NCI-H748 (cell line): ENCODE measurements around the gene CLDN5.

Source experiments
- DNase-seq: peaks from one replicate; lab custom pipeline; 2025; ENCODE audit not compliant: unreplicated experiment; lab: John Stamatoyannopoulos, UW

CLDN5 gene

DNA sequence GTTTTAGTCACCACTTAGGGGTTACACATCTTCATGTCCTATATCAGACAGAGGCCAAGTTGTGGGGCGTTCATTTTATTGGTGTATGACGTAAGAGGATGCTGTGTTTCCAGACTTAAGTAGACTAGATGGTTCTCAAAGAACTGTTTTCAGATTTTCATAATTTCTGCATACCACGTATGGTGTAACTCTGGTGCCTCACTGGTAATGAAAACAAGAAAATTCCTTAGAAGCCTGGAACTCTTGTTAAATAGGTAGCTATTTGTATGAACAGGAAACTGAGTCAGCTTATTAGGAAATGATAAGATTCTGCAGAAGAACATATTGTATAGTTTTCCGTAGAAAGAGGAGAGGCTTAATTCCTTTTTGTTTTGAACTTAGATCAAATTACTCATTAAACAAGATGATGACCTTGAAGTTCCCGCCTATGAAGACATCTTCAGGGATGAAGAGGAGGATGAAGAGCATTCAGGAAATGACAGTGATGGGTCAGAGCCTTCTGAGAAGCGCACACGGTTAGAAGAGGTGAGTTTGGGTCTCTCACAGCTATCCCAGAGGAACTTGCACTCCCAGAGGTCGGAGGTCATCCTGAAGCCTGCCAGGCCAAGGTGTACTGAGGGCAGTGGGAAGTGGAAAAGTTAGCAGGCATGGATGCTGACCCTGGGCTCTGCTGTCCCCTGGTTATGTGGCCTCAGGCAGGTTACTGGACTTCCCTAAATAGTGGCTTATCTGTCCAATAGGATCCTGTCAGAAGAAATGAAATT, 40.5 kb downstream of the CLDN5 start:
- DNase-seq = no peak

DNA sequence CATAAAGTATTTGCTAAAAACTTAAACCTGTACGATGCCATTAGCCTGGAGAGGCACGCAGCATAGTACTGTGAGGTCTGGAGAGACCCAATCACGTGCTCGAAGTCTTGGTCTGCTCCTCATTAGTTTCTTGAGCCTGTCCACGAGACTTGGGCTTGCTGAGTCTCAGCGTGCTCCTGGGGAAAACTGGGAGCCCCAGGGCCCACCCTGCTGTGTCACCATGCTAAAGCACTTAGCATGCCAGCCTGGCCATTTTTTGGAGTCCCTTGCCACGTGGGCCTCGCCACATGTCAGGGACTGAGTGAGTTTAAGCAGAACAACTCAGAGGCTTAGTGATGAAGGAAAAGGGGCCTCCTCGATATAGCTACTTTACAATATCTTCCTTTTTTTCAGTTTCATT, 41.9 kb downstream of the CLDN5 start:
- no peak for DNase-seq

DNA sequence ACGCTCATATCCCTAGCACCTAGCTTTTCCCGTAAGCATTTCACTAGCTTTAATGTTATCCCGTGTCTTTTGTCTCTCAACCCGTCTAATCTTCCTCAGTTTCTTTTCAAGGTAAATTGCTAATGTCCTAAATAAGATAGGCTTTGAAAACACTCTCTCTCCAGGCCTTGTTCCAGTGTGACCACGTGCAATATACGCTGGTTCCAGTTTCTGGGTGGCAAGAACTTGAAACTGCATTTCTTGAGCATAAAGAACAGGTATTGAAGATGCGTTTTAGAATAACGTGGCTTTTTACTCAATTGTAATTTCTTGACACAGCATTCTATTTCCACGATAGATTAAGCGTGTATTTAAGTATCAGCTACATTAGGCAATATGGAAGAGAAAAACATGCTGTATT, 43.4 kb downstream of the CLDN5 start:
- DNase-seq = no peak

DNA sequence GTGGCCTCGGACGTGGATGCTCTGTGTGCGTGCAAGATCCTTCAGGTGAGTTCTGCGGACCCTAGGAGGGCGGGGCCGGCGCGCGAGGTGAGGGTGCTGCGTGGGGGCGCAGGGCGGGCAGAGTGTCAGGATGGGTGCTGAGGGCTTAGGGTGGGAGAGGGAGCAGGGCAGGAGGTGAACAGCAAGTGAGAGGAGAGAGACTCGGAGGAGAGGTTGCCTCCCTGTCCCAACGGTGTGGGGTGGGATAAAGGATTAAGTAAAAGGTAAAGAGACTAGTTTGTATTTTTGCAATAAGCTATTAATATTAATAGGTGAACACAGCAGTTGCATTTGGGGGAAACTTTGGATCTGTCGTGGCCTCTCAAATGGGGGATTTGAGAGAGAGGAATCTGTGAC, 44.0 kb downstream of the CLDN5 start:
- DNase-seq = peak; percentile 53

DNA sequence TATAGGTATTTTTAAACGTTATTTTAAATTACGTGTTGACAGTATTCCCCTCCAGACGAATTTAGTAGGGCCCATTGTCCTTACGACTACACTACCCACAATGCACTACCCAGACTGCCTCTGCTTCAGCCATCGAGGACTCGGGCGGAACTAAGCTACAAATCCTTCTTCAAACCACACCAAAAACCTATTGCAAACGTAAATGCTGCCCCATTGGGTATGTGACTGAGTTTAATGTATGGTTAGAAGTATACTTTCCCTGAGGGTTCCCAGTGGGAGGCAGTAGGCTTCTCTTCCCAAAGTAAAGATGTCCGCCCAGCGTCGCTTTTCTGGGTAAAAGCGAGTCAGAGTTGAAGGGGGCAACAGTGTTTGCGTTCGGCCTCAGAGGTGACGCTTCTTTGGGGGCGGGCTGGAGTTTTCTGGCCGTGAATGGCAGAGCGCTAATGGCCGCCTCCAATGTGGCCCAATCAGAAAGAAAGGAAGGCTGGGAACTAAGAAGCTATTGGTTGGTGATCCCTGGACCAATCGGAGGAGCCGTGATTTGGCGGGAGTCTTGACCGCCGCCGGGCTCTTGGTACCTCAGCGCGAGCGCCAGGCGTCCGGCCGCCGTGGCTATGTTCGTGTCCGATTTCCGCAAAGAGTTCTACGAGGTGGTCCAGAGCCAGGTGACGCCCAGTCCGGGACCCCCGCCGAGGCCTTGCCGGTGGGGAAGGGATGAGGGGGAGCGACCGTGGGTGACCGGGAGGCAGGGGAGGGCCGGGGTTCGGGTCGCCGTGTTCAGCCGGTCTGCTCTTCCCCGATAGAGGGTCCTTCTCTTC, 44.6 kb downstream of the CLDN5 start, which contains the start of gene CDC45:
Gene CDC45, plus strand, starts transcription at position 566 of the 818 bp plus-strand sequence. Its CDS starts 49 bp downstream, at position 615.
- DNase-seq = peak; percentile 99

DNA sequence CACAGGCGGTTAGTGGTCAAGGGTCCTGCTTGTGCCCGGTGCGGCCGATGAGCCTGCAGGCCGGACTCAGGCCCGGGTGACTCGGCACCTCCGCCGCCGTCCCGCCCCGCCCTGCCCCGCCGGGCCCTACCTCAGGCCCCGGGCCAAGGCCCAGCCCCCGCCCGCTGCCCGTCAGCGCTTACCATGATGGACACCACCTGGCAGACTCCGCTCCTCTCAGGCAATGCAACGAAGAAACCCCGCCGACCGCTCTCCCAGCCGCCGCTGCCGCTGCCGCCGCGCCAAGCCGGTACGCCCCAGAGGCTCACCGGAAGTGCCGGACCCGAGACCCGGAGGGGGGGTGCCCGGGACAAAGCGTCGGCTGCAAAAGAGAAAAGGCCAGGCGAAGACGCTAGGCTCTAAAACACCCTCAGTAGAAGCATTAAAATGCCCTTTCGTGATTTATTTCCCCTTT, 45.3 kb downstream of the CLDN5 start, which contains the start of gene UFD1:
Gene UFD1, minus strand, starts transcription at position 293 of the 454 bp plus-strand sequence. Its CDS starts 108 bp downstream, at position 185.
- DNase-seq = peak; percentile 86

DNA sequence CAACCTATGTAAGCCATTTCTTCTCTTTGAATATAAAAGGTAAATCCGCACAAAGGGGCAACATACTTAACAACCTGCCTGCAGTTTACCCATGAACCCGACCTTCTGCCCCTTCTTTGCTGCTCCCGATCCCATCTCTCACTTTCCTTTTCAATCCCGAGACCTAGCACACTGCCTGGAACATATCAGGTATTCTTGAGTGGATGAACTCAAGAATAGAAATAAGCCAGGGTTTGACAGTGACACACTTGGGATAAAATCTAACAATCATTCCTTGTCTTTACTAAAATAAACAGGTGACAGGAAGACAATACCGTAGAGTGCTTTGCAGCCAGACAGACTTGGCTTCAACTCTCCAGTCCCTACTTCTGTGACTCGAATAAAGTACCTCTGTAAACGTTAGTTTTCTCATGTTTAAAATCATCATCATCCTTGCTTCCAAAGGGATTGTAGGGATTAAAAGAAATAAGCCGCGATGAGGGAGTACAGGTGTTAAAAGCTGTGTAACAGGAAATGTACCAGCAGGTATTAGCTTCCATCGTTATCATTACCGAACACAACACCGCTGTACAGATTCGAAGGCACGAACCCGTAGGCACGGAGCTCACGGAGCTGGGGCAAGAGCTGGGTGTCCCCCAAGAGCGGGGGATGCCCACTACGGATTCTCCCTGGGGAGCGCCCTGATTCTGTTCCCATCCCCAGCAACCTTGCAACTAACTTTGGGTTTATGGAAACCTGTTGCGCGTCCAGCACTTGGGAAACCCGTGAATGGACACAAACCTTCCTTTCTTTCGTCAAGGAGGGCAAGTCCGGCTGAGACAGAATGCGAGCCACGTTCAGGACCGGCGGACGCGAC, 45.9 kb downstream of the CLDN5 start:
- peak; percentile 45 for DNase-seq

DNA sequence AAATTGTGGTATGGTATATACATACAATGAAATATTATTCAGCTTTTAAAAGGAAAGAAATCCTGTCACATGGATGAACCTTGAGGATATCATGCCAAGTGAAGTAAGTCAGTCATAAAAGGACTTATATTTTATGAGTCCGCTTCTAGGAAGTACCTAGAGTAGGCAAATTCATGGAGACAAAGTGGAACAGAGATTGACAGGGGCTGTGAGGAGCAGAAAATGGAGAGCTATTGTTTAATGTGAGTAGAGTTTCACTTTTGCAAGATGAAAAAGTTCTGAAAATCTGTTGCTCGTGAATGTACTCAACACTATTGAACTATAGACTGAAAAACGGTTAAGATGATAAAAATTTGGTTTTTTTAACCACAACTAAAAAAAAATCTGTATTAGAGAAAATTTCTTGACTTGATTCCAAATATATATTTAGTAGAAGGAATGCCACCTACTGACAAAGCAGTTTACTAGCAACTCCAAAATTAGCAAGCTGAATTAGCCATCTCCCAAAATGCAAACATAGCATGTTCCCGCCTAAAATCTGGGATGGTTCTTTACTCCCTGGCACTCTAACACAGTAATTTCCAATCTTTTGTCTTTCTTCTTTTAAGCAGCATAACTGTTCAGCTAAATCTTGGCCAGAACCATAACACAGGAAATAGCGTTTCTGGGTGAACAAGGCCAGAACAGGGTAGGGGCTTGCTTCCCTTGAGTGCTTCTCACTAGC, 46.7 kb downstream of the CLDN5 start:
- DNase-seq = peak; percentile 36

DNA sequence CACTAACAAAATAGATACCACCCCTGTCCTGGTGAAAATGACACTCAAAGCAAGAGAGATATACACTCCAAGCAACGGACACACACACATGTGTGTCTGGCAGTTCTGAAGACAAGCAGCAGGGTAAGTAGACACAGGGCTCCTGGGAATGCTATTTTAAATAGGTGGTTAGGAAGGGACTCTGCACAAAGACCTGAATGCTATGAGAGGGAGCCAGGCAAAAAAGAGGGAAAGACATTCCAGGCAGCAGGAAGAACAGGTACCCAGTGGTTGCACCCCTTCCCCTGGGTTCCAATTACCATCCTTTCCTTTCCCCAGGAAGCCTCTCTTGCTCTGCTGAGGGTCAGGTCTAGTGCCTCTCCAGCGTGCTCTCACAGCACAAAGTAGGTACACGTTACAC, 48.2 kb downstream of the CLDN5 start:
- DNase-seq = no peak

DNA sequence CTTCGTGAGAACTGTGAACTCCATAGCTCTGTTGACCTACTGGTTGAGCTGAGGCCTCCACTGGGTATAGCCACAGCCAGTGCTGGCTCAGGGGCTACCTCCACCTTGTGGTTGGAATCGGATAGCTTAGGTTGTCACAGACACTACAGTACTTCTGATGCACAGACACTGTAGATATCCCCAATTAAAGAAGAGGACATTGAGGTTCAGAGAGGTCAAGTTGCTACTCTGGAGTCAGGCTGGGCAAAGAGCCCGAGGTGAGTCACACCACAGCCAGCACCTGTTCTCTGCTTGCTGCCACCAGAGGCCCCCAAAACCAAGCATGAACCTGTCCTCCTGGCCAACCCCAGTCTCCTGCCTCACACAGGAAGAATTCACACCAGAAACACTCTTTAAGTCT, 50.6 kb downstream of the CLDN5 start:
- no peak for DNase-seq
